Natural killer cell (primary cell): Measurements from ENCODE around the gene MVB12B. TPM values are rescaled to one million over a fixed set of nuclear protein-coding genes. Genes with fewer than 3 reads are reported as not detected.

Experiments
- ATAC-seq, 3 donors: fragments of 150-1000 bp in 2 of 3; fragments of 200-7000 bp in 1 of 3; cut with Tn5 transposase; 1 replicate in 1 of 3; 2 replicates in 2 of 3; pipeline ENCODE4 v1.10.0; 2021; ENCODE audit warnings: mild to moderate bottlenecking in 2 of 3, moderate library complexity in 2 of 3
- DNase-seq, 2 donors: peaks; one replicate each; pipeline versions ENCODE4 v3.0.0 to v3.0.0-alpha.2; 2013 to 2021; ENCODE audit warnings: mixed read lengths in 1 of 2
- H3K27ac ChIP-seq: one replicate; pipeline ENCODE4 v1.5.1; 2013; ENCODE audit warnings: mild to moderate bottlenecking, low read length
- H3K27me3 ChIP-seq: one replicate; pipeline ENCODE4 v1.6.1; 2013; ENCODE audit warnings: low read length; ENCODE audit not compliant: control insufficient read depth, insufficient read depth
- H3K36me3 ChIP-seq: one replicate; pipeline ENCODE4 v1.6.1; 2013; ENCODE audit warnings: low read length; ENCODE audit not compliant: control insufficient read depth, insufficient read depth
- H3K4me1 ChIP-seq: one replicate; pipeline ENCODE4 v1.6.1; 2013; ENCODE audit warnings: low read length; ENCODE audit not compliant: control insufficient read depth, insufficient read depth
- H3K4me3 ChIP-seq: one replicate; pipeline ENCODE4 v1.5.1; 2013; ENCODE audit warnings: low read length
- H3K9me3 ChIP-seq: one replicate; pipeline ENCODE4 v1.6.1; 2013; ENCODE audit warnings: low read length; ENCODE audit not compliant: control insufficient read depth, insufficient read depth
- H3K27ac Mint-ChIP-seq, 2 donors: one replicate each; pipeline ENCODE4 v1.8.0; 2022; ENCODE audit warnings: mild to moderate bottlenecking in 2 of 2, mixed read lengths in 2 of 2, moderate library complexity in 1 of 2
- H3K27me3 Mint-ChIP-seq, 2 donors: one replicate each; pipeline ENCODE4 v1.8.0; 2022; ENCODE audit warnings: low read depth in 2 of 2, mixed read lengths in 2 of 2
- H3K36me3 Mint-ChIP-seq: one replicate; pipeline ENCODE4 v1.8.0; 2022; ENCODE audit warnings: mixed read lengths
- H3K4me1 Mint-ChIP-seq, 2 donors: one replicate each; pipeline ENCODE4 v1.8.0; 2022; ENCODE audit warnings: mixed read lengths in 2 of 2
- H3K4me3 Mint-ChIP-seq: one replicate; pipeline ENCODE4 v1.8.0; 2022; ENCODE audit warnings: mild to moderate bottlenecking, moderate library complexity, mixed read lengths
- H3K9me3 Mint-ChIP-seq, 2 donors: one replicate each; pipeline ENCODE4 v1.8.0; 2022; ENCODE audit warnings: mixed read lengths in 2 of 2
- CTCF ChIP-seq: fragments of 200-600 bp; IDR thresholded peaks from one replicate; pipeline ENCODE4 v1.8.0; 2022; ENCODE audit warnings: antibody characterized with exemption
- WGBS: methylation state at CpG from one replicate; pipeline ENCODE4 v1.1.7; 2013; ENCODE audit warnings: missing lambda C conversion rate; ENCODE audit not compliant: insufficient coverage; 5-methylcytosine and 5-hydroxymethylcytosine counted together
- intact Hi-C: fragments of 100-400 bp; cut with micrococcal nuclease; formaldehyde crosslinking; loops from one replicate; pipeline ENCODE4 v1.14.2; 2022
- total RNA-seq, 4 donors: library from RNA; stranded (reverse); fragments of 120-200 nt in 1 of 4; gene quantifications; one replicate each; pipeline versions ENCODE4 v1.2.3 to v1.2.4, GENCODE V29; 2013 to 2022

MVB12B gene
- total RNA-seq, 3 donors from 2014 or later (not counting 1 experiment from before 2014, with no cell fraction given): 2.0 to 13.0 (median 7.8) TPM

GRCh38 chr9:126438741-126439401 lies 112.2 kb downstream of the MVB12B start:
- no peaks in the 10 kb centered on the region for H3K4me1 Mint-ChIP-seq
- WGBS: 94% methylated on average over 12 of the region's 13 CpGs
- no peak for ATAC-seq
- H3K4me3 Mint-ChIP-seq: no peak overlapping the region
- intact Hi-C loops: no loop called here
- H3K4me3 ChIP-seq: no peak overlapping the region
- H3K27ac ChIP-seq: no peak overlapping the region
- no peak for TF ChIP-seq CTCF
- no peaks in the 10 kb centered on the region for H3K36me3 Mint-ChIP-seq
- no peaks in the 10 kb centered on the region for H3K27me3 ChIP-seq
- no peak overlapping the region for H3K27ac Mint-ChIP-seq
- no peaks in the 10 kb centered on the region for H3K36me3 ChIP-seq
- H3K9me3 Mint-ChIP-seq: no peaks in the 10 kb centered on the region
- H3K9me3 ChIP-seq: no peaks in the 10 kb centered on the region
- no peaks in the 10 kb centered on the region for H3K4me1 ChIP-seq
- H3K27me3 Mint-ChIP-seq: peaks cover 0 to 4% of the 10 kb centered on the region in 2 donors
- DNase-seq: no peak

GRCh38 chr9:126439402-126439765 lies 112.8 kb downstream of the MVB12B start:
- no peaks in the 10 kb centered on the region for H3K27me3 ChIP-seq
- Mint-ChIP-seq H3K36me3 (no peaks in the 10 kb centered on the region), H3K9me3 (no peaks in the 10 kb centered on the region), H3K4me3 (no peak overlapping the region), H3K27me3 (peaks cover 0 to 4% of the 10 kb centered on the region in 2 donors), H3K4me1 (no peaks in the 10 kb centered on the region), H3K27ac (no peak overlapping the region)
- no peak overlapping the region for H3K4me3 ChIP-seq
- no peaks in the 10 kb centered on the region for H3K4me1 ChIP-seq
- intact Hi-C loops: no loop called here
- no peaks in the 10 kb centered on the region for H3K9me3 ChIP-seq
- DNase-seq (no peak), ATAC-seq (no peak)
- H3K36me3 ChIP-seq: no peaks in the 10 kb centered on the region
- no peak overlapping the region for H3K27ac ChIP-seq
- 83% methylated on average over 4 of the region's 5 CpGs for WGBS
- no peak for TF ChIP-seq CTCF

GRCh38 chr9:126439883-126440653 lies 113.4 kb downstream of the MVB12B start:
- H3K36me3 Mint-ChIP-seq: no peaks in the 10 kb centered on the region
- ATAC-seq (no peak), DNase-seq (no peak)
- H3K4me3 ChIP-seq: no peak overlapping the region
- no peak overlapping the region for H3K27ac ChIP-seq
- no peak overlapping the region for H3K27ac Mint-ChIP-seq
- TF ChIP-seq CTCF: no peak
- no peaks in the 10 kb centered on the region for H3K9me3 Mint-ChIP-seq
- no peaks in the 10 kb centered on the region for H3K4me1 ChIP-seq
- peaks cover 0 to 4% of the 10 kb centered on the region in 2 donors for H3K27me3 Mint-ChIP-seq
- no peak overlapping the region for H3K4me3 Mint-ChIP-seq
- no peaks in the 10 kb centered on the region for H3K9me3 ChIP-seq
- 89% methylated on average over 16 of the region's 16 CpGs for WGBS
- H3K4me1 Mint-ChIP-seq: no peaks in the 10 kb centered on the region
- H3K36me3 ChIP-seq: no peaks in the 10 kb centered on the region
- intact Hi-C loops: no loop called here
- H3K27me3 ChIP-seq: no peaks in the 10 kb centered on the region
